ENCODE results near the gene COX7C.
"Not testable (repeated sequence)": the region's sequence is repeated elsewhere in the genome, so short reads cannot be mapped to it uniquely, and the experiment has no call there.

Gene COX7C, protein sequence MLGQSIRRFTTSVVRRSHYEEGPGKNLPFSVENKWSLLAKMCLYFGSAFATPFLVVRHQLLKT

DNA sequence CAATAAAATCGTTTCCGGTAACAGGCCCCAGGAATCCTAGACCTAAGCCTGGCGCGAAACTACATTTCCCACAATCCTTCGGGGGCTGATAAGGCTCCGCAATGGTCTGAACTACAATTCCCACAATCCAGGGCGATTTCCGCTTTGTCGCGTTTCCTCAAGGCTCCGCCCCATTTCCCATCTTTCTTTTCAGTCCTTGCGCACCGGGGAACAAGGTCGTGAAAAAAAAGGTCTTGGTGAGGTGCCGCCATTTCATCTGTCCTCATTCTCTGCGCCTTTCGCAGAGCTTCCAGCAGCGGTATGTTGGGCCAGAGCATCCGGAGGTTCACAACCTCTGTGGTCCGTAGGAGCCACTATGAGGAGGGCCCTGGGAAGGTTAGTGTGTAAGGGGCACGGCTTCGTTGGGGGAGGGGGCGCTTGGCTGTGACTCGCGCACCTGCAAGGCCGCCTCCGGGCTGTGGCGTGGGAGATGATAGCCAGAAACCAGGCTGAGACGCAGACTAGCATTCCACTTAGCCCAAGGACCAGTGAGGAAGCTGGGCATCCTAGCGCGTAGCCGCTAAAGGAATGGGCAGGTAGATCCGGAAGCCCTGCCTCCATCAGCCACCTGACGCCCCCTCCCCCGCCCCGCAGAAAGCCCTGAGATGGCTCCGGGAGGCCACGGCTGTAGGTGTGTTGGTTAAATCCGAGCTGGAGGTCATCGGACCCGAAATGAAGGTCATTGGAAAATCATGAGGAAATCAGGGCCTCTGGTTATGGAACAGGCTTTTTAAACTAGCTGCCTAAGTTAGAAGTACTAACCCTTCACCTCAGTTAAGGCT, at the start of gene COX7C:
Gene COX7C (plus strand): TSS at position 186 of the 821 bp plus-strand sequence. CDS start 115 bp downstream, at position 301.
- Histone ChIP-seq H3K4me1 (ENCODE audit: insufficient read depth, low read length) (peaks cover 9% of the 10 kb centered on the region; the same call in 1 of the 2 replicates), H3K9ac (ENCODE audit: low read depth, low read length) (peak within 1 kb of the TSS; percentile 95), H3K9me3 (ENCODE audit: control insufficient read depth, insufficient read depth, low read length) (no peaks in the 10 kb centered on the region), H3K36me3 (ENCODE audit: insufficient read depth, low read length) (peaks cover 14% of the 10 kb centered on the region)

GRCh38 chr5:86569522-86570426, 48.0 kb upstream of the COX7C start:
- not testable (repeated sequence) for H3K9ac ChIP-seq (ENCODE audit: low read depth, low read length); H3K36me3 ChIP-seq (ENCODE audit: insufficient read depth, low read length); H3K4me1 ChIP-seq (ENCODE audit: insufficient read depth, low read length); H3K9me3 ChIP-seq (ENCODE audit: control insufficient read depth, insufficient read depth, low read length)

DNA sequence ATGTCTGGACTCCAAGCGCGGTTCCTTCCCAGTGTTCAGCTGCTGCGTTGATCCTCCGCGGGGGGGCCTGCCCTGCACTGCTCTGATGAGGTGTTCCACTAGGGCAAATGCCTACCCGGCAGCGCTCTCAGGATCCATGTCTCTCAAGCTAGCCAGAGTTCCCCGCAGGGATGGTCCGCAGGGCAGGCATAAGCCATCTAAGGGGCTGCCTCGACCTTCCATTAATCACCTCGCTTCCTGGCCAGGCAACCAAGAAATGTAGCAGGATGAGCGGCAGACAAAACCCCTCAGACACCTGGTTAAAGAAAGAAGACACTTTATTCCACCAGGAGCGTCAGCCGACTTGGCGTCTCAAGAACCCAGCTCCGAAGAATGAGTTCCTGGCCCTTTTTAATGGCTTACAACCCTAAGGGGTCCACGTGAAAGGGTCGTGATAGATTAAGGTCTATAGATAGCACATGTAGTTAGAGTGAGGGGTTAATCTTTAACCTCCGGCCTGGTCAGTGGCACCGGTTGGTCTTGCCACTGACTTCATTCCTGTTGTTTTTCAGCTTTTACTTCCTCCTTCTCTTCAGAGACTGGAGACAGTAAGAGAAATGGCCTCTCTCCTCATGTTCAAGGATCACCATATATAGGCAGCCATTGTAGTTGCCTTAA, 47.2 kb upstream of the COX7C start:
- Histone ChIP-seq H3K4me1 (ENCODE audit: insufficient read depth, low read length) (no peaks in the 10 kb centered on the region), H3K9ac (ENCODE audit: low read depth, low read length) (no peak overlapping the region), H3K36me3 (ENCODE audit: insufficient read depth, low read length) (no peaks in the 10 kb centered on the region), H3K9me3 (ENCODE audit: control insufficient read depth, insufficient read depth, low read length) (no peaks in the 10 kb centered on the region)

DNA sequence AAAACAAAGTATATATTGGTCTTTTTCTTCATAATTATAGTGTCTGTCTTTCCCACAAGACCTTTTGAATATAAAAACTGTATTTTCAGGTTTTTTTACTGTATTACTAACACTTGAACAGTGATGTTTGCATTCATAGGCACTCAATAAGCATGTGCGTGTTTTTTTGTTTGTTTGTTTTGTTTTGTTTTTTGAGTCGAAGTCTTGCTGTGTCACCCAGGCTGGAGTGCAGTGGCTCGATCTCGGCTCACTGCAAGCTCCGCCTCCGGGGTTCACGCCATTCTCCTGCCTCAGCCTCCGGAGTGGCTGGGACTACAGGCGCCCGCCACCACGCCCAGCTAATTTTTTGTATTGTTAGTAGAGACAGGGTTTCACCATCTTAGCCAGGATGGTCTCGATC, 46.6 kb upstream of the COX7C start:
- not testable (repeated sequence) for H3K9me3 ChIP-seq (ENCODE audit: control insufficient read depth, insufficient read depth, low read length); H3K9ac ChIP-seq (ENCODE audit: low read depth, low read length); H3K4me1 ChIP-seq (ENCODE audit: insufficient read depth, low read length); H3K36me3 ChIP-seq (ENCODE audit: insufficient read depth, low read length)

GRCh38 chr5:86572825-86573517, 44.8 kb upstream of the COX7C start:
- H3K9me3 ChIP-seq (ENCODE audit: control insufficient read depth, insufficient read depth, low read length): no peaks in the 10 kb centered on the region
- H3K9ac ChIP-seq (ENCODE audit: low read depth, low read length): no peak overlapping the region
- H3K4me1 ChIP-seq (ENCODE audit: insufficient read depth, low read length): no peaks in the 10 kb centered on the region
- H3K36me3 ChIP-seq (ENCODE audit: insufficient read depth, low read length): no peaks in the 10 kb centered on the region

- Histone ChIP-seq H3K36me3 (ENCODE audit: insufficient read depth, low read length) (no peaks in the 10 kb centered on the region), H3K9ac (ENCODE audit: low read depth, low read length) (no peak overlapping the region), H3K4me1 (ENCODE audit: insufficient read depth, low read length) (no peaks in the 10 kb centered on the region)
Measured at GRCh38 chr5:86579502-86579901, 38.2 kb upstream of the COX7C start.

DNA sequence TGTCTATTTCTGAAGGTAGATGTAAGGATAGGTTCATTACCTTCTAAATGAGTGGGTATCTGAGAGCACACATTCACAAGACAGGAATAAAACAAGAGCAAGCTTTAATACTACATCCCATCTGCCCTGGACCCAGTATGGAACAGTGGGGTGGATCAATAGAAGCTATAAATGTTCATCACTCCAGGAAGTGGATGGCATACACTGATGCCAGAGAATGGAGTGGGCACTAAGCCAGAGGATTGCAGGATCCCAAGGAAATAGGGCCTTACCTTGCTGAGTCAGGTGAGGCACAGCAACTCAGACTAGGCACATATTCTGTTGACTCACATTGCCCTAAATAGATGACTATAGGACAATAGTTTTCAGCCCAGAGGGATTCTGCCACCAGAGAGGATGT, 21.3 kb upstream of the COX7C start:
- H3K36me3 ChIP-seq (ENCODE audit: insufficient read depth, low read length): no peaks in the 10 kb centered on the region
- no peaks in the 10 kb centered on the region for H3K9me3 ChIP-seq (ENCODE audit: control insufficient read depth, insufficient read depth, low read length)
- peaks cover 3% of the 10 kb centered on the region; the same call in 1 of the 2 replicates for H3K4me1 ChIP-seq (ENCODE audit: insufficient read depth, low read length)
- no peak overlapping the region for H3K9ac ChIP-seq (ENCODE audit: low read depth, low read length)

More at GRCh38 chr5:86579502-86579901, 38.2 kb upstream of the COX7C start:
- H3K9me3 ChIP-seq (ENCODE audit: control insufficient read depth, insufficient read depth, low read length): no peaks in the 10 kb centered on the region

DNA sequence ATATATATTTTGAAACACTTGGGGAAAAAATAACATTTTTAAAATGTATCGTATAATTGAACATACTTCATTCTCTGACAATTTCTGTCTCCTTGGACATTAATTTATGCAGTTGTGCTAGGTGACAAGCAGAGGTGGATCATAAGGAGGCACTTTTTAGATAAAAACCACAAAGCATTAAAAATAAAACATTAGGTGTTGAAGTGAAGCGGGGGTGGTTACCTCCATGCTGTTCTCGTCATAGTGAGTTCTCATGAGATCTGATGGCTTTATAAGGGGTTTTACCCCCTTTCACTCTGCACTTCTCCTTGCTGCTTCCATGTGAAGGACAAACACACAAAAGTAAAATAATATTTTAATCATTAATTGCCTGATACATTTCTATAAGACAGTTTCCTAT, 11.9 kb upstream of the COX7C start:
- Histone ChIP-seq H3K4me1 (ENCODE audit: insufficient read depth, low read length) (no peaks in the 10 kb centered on the region), H3K9ac (ENCODE audit: low read depth, low read length) (no peak overlapping the region), H3K9me3 (ENCODE audit: control insufficient read depth, insufficient read depth, low read length) (no peaks in the 10 kb centered on the region; the same call in 1 of the 2 replicates)

DNA sequence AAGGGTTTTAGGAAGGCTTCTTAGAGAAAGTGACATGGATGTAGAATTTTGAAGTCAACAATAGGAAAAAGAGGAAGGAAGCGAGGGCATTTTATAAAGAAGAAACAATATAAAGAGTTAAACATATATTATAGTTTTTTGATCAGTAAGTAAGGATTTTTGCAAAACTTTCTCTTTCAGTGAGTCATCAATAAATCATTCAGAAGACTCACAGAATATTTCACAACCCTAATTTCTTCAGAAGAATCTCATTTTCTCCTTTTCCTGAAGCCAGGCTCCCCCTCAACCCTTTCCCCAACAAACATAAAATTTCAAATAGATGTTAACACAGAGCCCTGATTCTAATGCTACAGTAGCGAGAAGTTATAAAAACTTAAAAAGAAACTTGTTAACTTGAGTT, 4.3 kb upstream of the COX7C start:
- Histone ChIP-seq H3K9me3 (ENCODE audit: control insufficient read depth, insufficient read depth, low read length) (no peaks in the 10 kb centered on the region), H3K4me1 (ENCODE audit: insufficient read depth, low read length) (no peaks in the 10 kb centered on the region), H3K9ac (ENCODE audit: low read depth, low read length) (no peak overlapping the region), H3K36me3 (ENCODE audit: insufficient read depth, low read length) (no peaks in the 10 kb centered on the region)

More for the DNA sequence above, 11.9 kb upstream of the COX7C start:
- no peaks in the 10 kb centered on the region for H3K36me3 ChIP-seq (ENCODE audit: insufficient read depth, low read length)

- Histone ChIP-seq H3K4me1 (ENCODE audit: insufficient read depth, low read length) (peaks cover 9% of the 10 kb centered on the region; the same call in 1 of the 2 replicates), H3K36me3 (ENCODE audit: insufficient read depth, low read length) (peaks cover 14% of the 10 kb centered on the region), H3K9me3 (ENCODE audit: control insufficient read depth, insufficient read depth, low read length) (no peaks in the 10 kb centered on the region), H3K9ac (ENCODE audit: low read depth, low read length) (no peak overlapping the region)
Measured at GRCh38 chr5:86617309-86617755, 409 bp upstream of the COX7C start.

DNA sequence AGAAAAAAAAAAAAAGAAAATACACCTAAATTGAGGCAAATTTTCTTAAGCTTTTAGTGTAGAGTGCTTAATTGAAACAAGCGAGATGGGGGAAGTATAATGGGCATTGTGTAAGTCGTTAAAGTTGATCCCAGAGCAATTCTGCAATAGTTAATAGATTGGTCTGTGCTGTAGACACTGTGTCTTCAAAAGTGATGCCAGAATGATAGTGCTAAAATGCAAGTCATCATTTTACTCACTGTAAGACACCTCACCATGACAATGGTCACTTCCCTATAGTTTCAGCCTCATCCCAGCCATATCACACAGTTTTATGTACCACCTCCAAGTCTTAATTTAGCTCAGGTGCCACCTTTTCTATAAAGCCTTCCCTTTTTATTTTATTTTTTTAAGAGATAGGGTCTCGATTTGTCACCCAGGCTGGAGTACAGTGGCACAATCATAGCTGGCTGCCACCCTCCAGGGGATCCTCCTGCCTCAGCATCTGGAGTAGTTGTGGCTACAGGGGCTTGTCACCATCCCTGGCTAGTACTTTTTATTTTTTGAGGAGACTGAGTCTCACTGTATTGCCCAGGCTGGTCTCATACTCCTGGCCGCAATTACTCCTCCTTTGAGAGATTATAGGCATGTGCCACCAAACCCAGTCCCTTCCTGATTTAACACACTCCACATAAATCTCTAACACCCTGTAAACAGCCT, 6.2 kb downstream of the COX7C start:
- H3K9me3 ChIP-seq (ENCODE audit: control insufficient read depth, insufficient read depth, low read length): no peaks in the 10 kb centered on the region
- H3K9ac ChIP-seq (ENCODE audit: low read depth, low read length): no peak overlapping the region
- peaks cover 14% of the 10 kb centered on the region for H3K36me3 ChIP-seq (ENCODE audit: insufficient read depth, low read length)
- H3K4me1 ChIP-seq (ENCODE audit: insufficient read depth, low read length): peaks cover 9% of the 10 kb centered on the region; the same call in 1 of the 2 replicates

DNA sequence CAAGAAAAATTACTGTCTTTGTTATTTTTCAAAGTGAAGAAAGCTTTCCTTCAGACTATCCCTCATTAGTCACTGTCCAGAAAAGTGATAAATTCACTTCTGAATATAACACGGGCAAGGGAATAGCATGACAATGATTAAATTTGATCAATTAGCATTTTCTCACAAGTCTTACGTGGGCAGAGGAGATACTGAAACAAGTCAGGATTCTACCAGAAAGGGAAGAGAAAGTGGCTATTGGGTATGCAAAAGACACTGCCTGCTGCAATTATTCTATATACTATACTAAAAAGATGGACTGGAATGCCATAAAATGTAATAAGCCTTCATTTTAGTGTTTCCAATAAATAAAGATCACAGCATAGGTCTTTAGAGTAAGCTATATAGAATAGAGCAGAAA, 7.4 kb downstream of the COX7C start:
- no peak overlapping the region for H3K9ac ChIP-seq (ENCODE audit: low read depth, low read length)
- no peaks in the 10 kb centered on the region for H3K9me3 ChIP-seq (ENCODE audit: control insufficient read depth, insufficient read depth, low read length)
- H3K4me1 ChIP-seq (ENCODE audit: insufficient read depth, low read length): no peaks in the 10 kb centered on the region
- peaks cover 4% of the 10 kb centered on the region; the same call in 1 of the 2 replicates for H3K36me3 ChIP-seq (ENCODE audit: insufficient read depth, low read length)

DNA sequence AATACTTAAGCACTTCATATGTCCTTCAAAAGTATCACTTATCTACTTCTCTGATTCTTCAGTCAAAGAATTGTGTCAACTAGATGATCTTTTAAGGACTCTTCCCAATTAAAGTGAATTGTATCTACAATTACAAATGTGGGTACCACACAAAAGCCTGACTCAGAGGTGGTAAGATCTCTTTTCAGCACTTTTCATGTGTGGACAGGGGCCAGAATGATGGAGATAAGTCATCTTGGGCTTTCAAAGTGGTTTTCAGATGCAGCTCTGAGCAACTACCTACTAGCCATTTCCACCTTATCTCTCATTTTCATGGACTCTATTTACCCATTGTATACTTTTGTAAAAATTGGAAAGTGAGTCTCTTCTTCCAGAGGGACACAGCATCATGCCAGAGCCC, 8.4 kb downstream of the COX7C start:
- no peaks in the 10 kb centered on the region for H3K36me3 ChIP-seq (ENCODE audit: insufficient read depth, low read length)
- H3K4me1 ChIP-seq (ENCODE audit: insufficient read depth, low read length): no peaks in the 10 kb centered on the region
- no peak overlapping the region for H3K9ac ChIP-seq (ENCODE audit: low read depth, low read length)
- H3K9me3 ChIP-seq (ENCODE audit: control insufficient read depth, insufficient read depth, low read length): no peaks in the 10 kb centered on the region
